ENCODE measurements around the gene EHD1. TPM values are rescaled to one million over a fixed set of nuclear protein-coding genes. Genes with fewer than 3 reads are reported as not detected.

EHD1 gene
- total and polyA plus RNA-seq, 9 of the 15 experiments (the other 6 are each of a cell fraction or from before 2014, with no cell fraction given): 0.46 to 65.0 (median 16.4) TPM

DNA sequence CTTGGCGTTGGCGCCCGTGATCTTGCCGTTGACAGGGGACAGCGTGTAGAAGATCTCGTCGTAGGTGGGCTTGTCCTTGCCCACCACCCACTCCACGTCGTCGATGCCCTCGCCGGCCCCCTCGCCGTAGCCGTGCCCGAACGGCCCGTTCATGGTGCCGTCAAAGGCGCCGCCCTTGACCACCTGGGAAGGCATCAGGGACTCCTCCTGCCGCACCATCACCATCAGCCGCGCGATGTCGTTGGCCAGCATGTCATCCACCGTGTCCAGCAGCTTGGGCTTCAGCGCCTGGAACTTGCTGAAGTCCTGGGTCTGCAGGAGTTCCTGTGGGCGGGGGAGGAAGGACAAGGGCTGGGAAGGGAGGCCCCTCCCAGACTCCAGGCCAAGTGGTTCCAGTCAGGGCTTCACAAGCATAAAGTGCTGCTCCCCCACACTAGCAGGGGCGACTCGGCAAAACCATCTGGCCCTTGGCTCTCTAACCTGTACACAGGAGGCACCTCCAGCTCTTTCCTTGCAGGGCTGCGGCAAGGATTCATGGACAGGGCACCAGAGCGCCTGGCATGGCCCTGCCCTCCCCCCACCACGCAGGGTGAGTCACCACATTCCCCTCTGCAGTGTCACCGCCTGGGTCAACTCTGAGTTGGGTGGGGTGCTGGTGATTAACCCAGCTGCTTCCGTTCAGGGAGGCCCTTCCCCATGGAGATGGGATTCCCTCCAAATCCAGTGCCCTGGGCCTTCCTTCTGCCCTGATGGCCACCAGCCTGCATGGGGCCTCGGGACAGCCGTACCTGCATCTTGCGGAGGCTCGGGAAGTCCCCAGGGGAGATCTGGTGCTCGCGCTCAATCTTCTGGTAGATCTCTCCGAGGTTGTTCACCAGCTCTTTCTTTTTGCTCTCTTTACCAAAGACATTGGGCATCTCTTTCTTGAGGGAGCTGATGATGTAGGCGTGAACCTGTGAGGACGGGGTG is 23.6 kb downstream of the EHD1 start (continued):
- TF ChIP-seq ZBTB1 (CRISPR knock-in tag; IDR thresholded peaks at IDR 0.05; ENCODE audit: borderline replicate concordance, low read depth): no peak
- TF ChIP-seq ZSCAN29 (IDR thresholded peaks at IDR 0.05): no peak; the same call in 1 of the 2 replicates
- peak; percentile 70; the same call in 1 of the 2 replicates for TF ChIP-seq RNF2 (IDR thresholded peaks at IDR 0.05)
- peak; percentile 49 to 77; a peak in 3 of 4 replicates for TF ChIP-seq MNT (conservative IDR thresholded peaks at IDR 0.05)
- peak; percentile 76; the same call in 1 of the 2 replicates for TF ChIP-seq ZNF395 (CRISPR knock-in tag; IDR thresholded peaks at IDR 0.05)
- TF ChIP-seq FOS (IDR thresholded peaks at IDR 0.05; ENCODE audit: extremely low read depth, insufficient read length): peak; percentile 63
- TF ChIP-seq, protein P1, sequence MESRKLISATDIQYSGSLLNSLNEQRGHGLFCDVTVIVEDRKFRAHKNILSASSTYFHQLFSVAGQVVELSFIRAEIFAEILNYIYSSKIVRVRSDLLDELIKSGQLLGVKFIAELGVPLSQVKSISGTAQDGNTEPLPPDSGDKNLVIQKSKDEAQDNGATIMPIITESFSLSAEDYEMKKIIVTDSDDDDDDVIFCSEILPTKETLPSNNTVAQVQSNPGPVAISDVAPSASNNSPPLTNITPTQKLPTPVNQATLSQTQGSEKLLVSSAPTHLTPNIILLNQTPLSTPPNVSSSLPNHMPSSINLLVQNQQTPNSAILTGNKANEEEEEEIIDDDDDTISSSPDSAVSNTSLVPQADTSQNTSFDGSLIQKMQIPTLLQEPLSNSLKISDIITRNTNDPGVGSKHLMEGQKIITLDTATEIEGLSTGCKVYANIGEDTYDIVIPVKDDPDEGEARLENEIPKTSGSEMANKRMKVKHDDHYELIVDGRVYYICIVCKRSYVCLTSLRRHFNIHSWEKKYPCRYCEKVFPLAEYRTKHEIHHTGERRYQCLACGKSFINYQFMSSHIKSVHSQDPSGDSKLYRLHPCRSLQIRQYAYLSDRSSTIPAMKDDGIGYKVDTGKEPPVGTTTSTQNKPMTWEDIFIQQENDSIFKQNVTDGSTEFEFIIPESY (CRISPR knock-in tag; IDR thresholded peaks at IDR 0.05): peak; percentile 75; the same call in 1 of the 2 replicates
- TF ChIP-seq FIP1L1 (IDR thresholded peaks at IDR 0.05; ENCODE audit: low read depth, low read length, poor library complexity, severe bottlenecking): peak; percentile 63
- TF ChIP-seq POLR2B (IDR thresholded peaks at IDR 0.05; ENCODE audit: low read depth, partially characterized antibody): no peak
- no peak for TF ChIP-seq ZNF444 (CRISPR knock-in tag; IDR thresholded peaks at IDR 0.05)
- no peak for TF ChIP-seq E2F3 (CRISPR knock-in tag; IDR thresholded peaks at IDR 0.05)
- no peak for TF ChIP-seq PHB (CRISPR knock-in tag; IDR thresholded peaks at IDR 0.05)
- no peak for TF ChIP-seq RBM25 (IDR thresholded peaks at IDR 0.05; ENCODE audit: low read depth, low read length, severe bottlenecking)
- no peak for TF ChIP-seq ARHGAP35 (IDR thresholded peaks at IDR 0.05; ENCODE audit: partially characterized antibody)
- no peak; the same call in 1 of the 2 replicates for TF ChIP-seq POLR2AphosphoS5 (IDR thresholded peaks at IDR 0.05; ENCODE audit: control insufficient read depth, insufficient read depth, low read depth, low read length)
- TF ChIP-seq, protein P2, sequence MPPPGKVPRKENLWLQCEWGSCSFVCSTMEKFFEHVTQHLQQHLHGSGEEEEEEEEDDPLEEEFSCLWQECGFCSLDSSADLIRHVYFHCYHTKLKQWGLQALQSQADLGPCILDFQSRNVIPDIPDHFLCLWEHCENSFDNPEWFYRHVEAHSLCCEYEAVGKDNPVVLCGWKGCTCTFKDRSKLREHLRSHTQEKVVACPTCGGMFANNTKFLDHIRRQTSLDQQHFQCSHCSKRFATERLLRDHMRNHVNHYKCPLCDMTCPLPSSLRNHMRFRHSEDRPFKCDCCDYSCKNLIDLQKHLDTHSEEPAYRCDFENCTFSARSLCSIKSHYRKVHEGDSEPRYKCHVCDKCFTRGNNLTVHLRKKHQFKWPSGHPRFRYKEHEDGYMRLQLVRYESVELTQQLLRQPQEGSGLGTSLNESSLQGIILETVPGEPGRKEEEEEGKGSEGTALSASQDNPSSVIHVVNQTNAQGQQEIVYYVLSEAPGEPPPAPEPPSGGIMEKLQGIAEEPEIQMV (tag; conservative IDR thresholded peaks at IDR 0.05; ENCODE audit: low read depth): no peak
- peak; percentile 59 for TF ChIP-seq TOE1 (IDR thresholded peaks at IDR 0.05; ENCODE audit: borderline replicate concordance)
- TF ChIP-seq TOE1 (CRISPR knock-in tag; IDR thresholded peaks at IDR 0.05; ENCODE audit: borderline replicate concordance, low read depth): no peak

Measured in K562 (cell line).